GM12801 (cell line): ENCODE measurements around the gene TMEM132D.

ENCODE experiments used
- TF ChIP-seq, protein P1 (sequence below): IDR thresholded peaks from one replicate; pipeline ENCODE4 v1.5.1; 2011; ENCODE audit warnings: control low read depth; ENCODE audit not compliant: insufficient read length; ENCODE audit errors: extremely low read depth

Gene TMEM132D

GRCh38 chr12:129067491-129067890, 836.3 kb downstream of the TMEM132D start:
- TF ChIP-seq, protein P1, sequence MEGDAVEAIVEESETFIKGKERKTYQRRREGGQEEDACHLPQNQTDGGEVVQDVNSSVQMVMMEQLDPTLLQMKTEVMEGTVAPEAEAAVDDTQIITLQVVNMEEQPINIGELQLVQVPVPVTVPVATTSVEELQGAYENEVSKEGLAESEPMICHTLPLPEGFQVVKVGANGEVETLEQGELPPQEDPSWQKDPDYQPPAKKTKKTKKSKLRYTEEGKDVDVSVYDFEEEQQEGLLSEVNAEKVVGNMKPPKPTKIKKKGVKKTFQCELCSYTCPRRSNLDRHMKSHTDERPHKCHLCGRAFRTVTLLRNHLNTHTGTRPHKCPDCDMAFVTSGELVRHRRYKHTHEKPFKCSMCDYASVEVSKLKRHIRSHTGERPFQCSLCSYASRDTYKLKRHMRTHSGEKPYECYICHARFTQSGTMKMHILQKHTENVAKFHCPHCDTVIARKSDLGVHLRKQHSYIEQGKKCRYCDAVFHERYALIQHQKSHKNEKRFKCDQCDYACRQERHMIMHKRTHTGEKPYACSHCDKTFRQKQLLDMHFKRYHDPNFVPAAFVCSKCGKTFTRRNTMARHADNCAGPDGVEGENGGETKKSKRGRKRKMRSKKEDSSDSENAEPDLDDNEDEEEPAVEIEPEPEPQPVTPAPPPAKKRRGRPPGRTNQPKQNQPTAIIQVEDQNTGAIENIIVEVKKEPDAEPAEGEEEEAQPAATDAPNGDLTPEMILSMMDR: no peak

- TF ChIP-seq, protein P1: no peak
These were observed 839.5 kb downstream of the TMEM132D start for GRCh38 chr12:129064209-129064855.

DNA sequence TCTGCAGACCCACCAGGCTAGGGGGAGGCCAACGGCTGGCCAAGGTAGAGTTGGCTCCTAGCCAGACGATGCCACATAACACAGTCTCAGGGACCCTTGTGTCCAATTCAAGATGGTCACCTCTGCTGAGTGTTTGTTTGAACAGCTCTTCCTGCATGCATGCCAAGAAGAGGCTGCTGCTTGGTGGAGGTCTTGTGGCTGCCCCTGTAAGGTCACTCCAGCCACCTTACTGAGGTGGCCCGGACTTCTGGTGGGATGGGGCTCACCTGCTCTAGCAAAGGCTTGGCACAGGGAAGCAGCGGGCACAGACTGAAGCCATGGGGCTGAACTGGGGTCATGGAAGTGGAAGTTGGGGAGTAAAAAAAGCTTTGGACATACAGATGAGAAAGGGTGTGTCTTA, 840.2 kb downstream of the TMEM132D start:
- TF ChIP-seq, protein P1: no peak

- TF ChIP-seq, protein P1: no peak
These were observed 850.6 kb downstream of the TMEM132D start for GRCh38 chr12:129053232-129053631.

DNA sequence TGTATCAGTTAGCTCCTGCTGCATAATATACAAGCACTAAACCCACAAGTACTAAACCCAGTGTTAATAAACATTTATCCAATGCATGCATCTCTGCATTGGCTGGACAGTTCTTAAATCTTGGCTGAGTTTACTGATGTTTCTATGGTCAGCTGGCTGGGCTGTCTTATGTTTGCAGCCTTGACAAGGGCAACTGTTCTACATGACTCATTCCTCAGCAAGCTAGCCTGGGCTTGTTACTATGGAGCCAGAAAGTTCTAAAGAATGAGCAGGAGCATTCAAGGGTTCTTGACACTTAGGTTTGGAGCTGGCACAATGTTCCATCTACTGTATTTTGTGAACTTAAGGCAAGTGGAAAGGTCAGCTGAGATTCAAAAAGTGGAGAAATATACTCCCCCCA, 851.5 kb downstream of the TMEM132D start:
- TF ChIP-seq, protein P1: no peak

GRCh38 chr12:129049917-129050316, 853.9 kb downstream of the TMEM132D start:
- TF ChIP-seq, protein P1: no peak

GRCh38 chr12:129036135-129036534, 867.7 kb downstream of the TMEM132D start:
- TF ChIP-seq, protein P1: no peak
